GM18520 (cell line): ENCODE measurements around the gene ZDHHC18.
"Not testable (repeated sequence)": the region's sequence is repeated elsewhere in the genome, so short reads cannot be mapped to it uniquely, and the experiment has no call there.

ENCODE experiments used
- ATAC-seq: cut with Tn5 transposase; IDR thresholded peaks from one replicate; pipeline ENCODE4 v1.9.1; 2021; ENCODE audit not compliant: unreplicated experiment

Gene ZDHHC18

GRCh38 chr1:26857473-26858060 lies 31.1 kb downstream of the ZDHHC18 start:
- ATAC-seq = no peak

- no peak for ATAC-seq
These were observed 31.7 kb downstream of the ZDHHC18 start for GRCh38 chr1:26858160-26858559.

- no peak for ATAC-seq
These were observed 32.6 kb downstream of the ZDHHC18 start for GRCh38 chr1:26858891-26859640.

- no peak for ATAC-seq
These were observed 34.8 kb downstream of the ZDHHC18 start for GRCh38 chr1:26861286-26861701.

DNA sequence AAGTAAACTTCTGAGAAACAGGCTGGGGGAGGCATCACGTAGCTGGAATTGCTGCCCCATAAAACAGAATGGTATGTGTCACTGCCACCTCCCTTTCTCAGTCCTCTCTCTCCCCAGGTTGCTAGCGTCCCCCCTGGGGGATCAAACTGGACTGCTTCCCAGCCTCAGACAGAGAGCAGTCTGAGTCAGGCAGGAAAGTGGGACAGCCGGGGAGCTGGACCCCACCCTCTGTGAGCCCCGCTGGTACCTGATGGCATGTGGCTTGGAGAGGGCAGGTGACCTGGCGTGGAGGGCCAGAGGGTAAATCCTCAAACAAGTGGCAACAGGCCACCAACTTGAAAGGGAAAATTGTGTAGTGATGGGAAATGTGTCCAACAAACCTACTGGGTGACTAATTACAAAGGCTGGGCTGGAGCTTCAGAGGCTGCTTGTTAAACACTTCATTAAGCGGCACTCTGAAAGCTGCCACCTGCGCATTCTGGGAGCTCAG lies 35.4 kb downstream of the ZDHHC18 start:
- no peak for ATAC-seq

GRCh38 chr1:26862781-26863684 lies 36.5 kb downstream of the ZDHHC18 start, which contains the start of gene SFN:
Gene SFN, plus strand, starts transcription at chr1:26863149. Its CDS starts 64 bp downstream, at chr1:26863213.
- ATAC-seq = no peak

DNA sequence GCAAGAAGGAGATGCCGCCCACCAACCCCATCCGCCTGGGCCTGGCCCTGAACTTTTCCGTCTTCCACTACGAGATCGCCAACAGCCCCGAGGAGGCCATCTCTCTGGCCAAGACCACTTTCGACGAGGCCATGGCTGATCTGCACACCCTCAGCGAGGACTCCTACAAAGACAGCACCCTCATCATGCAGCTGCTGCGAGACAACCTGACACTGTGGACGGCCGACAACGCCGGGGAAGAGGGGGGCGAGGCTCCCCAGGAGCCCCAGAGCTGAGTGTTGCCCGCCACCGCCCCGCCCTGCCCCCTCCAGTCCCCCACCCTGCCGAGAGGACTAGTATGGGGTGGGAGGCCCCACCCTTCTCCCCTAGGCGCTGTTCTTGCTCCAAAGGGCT lies 37.2 kb downstream of the ZDHHC18 start:
- no peak for ATAC-seq

GRCh38 chr1:26864610-26865480 lies 38.4 kb downstream of the ZDHHC18 start:
- peak; percentile 96 for ATAC-seq

DNA sequence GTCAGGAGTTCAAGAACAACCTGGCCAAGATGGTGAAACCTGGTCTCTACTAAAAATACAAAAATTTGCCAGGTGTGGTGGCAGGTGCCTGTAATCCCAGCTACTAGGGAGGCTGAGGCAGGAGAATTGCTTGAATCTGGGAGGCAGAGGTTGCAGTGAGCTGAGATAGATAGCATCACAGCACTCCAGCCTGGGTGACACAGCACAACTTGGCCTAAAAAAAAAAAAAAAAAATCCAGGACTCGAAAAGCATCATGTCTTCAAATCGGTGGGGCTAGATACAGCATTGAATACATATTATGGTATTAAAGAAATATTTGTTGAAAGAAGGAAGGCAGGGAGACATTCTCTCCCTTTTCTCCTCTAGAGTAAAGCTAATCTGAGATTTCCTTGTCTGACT lies 46.6 kb downstream of the ZDHHC18 start:
- not testable (repeated sequence) for ATAC-seq

DNA sequence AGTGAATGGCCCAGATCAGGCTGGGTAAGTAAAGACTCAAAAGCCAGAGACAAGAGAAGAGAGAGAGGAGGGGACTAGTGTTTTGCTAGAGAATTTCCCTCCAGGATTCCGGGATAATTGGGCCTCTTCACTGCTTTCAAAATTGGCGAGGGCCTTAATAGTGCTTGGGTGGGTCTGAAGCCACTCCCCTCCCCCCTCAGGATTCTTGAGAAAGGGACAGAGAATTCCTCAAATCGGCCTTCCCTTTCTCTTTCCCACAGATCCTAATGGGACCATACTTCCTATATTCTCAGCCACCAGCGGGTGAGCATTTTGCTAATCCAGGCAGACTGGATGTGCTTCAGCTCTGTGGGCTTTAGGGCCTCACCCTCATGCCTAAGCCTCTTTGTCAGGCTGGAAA lies 48.4 kb downstream of the ZDHHC18 start:
- no peak for ATAC-seq

DNA sequence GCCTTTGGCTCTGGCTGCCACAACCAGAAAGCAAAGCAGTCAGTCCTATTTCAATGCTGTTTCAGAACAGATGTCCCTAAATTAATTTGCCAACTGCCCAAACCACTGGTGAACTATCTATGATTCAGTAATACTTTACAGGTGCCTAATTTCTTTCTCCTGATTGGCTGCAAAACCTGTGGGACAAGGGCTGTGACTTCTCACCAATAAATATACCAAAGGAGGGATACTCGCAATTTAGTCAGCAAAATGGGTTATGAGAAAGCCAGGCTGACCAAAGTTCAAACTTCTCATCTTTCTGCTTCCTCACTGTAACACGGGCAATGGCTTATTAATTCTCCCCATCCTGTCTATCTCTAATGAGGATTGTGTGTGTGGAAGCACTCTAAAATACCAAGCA lies 50.8 kb downstream of the ZDHHC18 start:
- no peak for ATAC-seq

DNA sequence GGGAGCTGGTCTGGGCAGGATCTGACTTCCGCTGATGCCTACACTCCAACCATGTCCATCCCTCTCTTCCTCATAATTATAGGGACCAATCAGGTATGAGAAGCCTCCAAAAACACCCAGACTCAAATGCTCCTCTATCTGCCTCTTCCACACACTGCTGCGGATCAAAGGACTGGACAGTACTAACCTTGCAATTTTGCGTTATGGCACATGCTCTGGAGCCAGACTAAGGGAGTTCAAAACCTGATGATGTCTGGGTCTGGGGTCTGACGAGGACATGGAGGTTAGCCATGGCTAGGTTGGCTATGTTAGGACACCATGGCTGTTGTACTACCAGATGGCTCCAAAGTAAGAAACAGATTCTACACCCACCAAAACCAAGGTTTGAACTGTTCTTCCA lies 53.3 kb downstream of the ZDHHC18 start:
- ATAC-seq = no peak

GRCh38 chr1:26881611-26882010 lies 55.1 kb downstream of the ZDHHC18 start:
- ATAC-seq = not testable (repeated sequence)

DNA sequence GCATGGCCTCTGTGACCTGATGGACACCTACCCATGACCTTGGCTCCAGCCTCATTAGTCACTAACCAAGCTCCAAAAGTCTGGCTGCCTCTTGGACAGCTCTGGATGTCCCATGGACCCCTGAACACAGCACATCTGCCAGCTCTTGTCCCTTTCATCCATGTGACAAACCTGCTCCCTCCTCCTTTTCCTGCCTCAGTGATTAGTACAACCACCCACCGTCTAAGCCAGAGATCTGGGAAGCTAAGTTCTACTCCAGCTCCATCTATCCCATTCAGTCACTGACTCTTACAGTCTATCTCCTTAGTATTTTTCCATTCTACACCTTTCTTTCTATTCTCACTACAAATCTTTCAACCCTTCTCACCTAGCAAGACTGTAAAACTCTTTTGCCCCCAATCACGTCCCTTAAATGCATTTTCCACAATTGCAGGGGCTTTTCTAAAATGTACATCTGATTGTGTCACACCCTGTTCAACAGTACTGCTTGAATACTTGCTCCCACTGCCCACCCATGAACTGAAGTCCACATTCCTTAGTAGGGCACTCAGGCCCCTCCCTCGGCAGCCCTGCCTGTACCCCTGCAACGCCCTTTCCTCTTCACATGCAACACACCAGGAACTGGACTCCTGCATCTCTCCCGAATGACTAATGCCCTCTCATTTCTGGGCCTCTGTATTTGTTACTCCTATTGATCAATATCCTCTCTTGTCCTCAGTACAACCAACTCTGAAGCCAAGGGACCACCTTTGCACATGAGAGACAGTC lies 56.4 kb downstream of the ZDHHC18 start:
- no peak for ATAC-seq

GRCh38 chr1:26887125-26887524 lies 60.6 kb downstream of the ZDHHC18 start:
- no peak for ATAC-seq

DNA sequence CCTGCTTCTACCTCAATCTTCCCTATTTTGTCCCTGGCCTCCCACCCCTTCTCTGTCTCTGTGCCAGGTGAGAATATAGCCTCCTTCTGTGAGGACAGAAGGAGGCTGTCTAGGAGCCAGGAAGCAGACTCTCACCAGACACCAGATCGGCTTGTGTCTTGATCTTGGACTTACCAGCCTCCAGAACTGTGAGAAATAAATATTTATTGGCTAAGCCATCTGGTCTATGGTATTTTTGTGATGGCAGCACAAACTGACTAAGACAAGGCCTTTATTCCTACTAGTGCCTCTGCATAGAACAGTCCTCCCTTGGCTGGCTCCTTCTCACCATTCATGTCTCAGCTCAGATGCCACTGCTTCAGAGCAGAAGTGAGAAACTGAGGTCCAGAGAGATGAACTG lies 61.7 kb downstream of the ZDHHC18 start:
- ATAC-seq = no peak

- ATAC-seq = peak; percentile 90
These were observed 63.3 kb downstream of the ZDHHC18 start, which contains the start of gene GPN2 for GRCh38 chr1:26889551-26890466. Gene GPN2, minus strand, starts transcription at chr1:26890283. Its CDS starts 187 bp downstream, at chr1:26890096.

GRCh38 chr1:26890467-26890796 lies 63.9 kb downstream of the ZDHHC18 start:
- ATAC-seq = peak; percentile 6

GRCh38 chr1:26894263-26894662 lies 67.8 kb downstream of the ZDHHC18 start:
- no peak for ATAC-seq
